CD4-positive, alpha-beta T cell treated with Interferon gamma for 1 hour (primary cell): ENCODE measurements around the gene PREB.
"Not testable (repeated sequence)": the region's sequence is repeated elsewhere in the genome, so short reads cannot be mapped to it uniquely, and the experiment has no call there.

Experiments
- DNase-seq: peaks from one replicate; pipeline ENCODE4 v3.0.0-alpha.2; 2020

The PREB gene

GRCh38 chr2:27133905-27134780, at the start of gene PREB:
TSS of gene PREB (minus strand) at chr2:27134636. CDS start at chr2:27134421, 215 bp downstream.
- DNase-seq: peak; percentile 97

GRCh38 chr2:27184115-27184514, 49.7 kb upstream of the PREB start:
- no peak for DNase-seq

GRCh38 chr2:27182346-27182745, 47.9 kb upstream of the PREB start:
- no peak for DNase-seq

- DNase-seq: no peak
Observed at GRCh38 chr2:27179344-27180000, 45.0 kb upstream of the PREB start.

- DNase-seq: no peak
Observed at GRCh38 chr2:27178469-27178868, 44.0 kb upstream of the PREB start.

- DNase-seq: no peak
Observed at GRCh38 chr2:27177441-27178351, 43.3 kb upstream of the PREB start.

GRCh38 chr2:27175781-27176180, 41.3 kb upstream of the PREB start:
- not testable (repeated sequence) for DNase-seq

- DNase-seq: no peak
Observed at GRCh38 chr2:27175330-27175729, 40.9 kb upstream of the PREB start.

- no peak for DNase-seq
Observed at GRCh38 chr2:27174638-27175037, 40.2 kb upstream of the PREB start.

GRCh38 chr2:27171351-27171848, 37.0 kb upstream of the PREB start:
- no peak for DNase-seq

GRCh38 chr2:27170581-27171337, 36.3 kb upstream of the PREB start:
- no peak for DNase-seq

GRCh38 chr2:27164960-27165763, 30.7 kb upstream of the PREB start:
- no peak for DNase-seq

GRCh38 chr2:27162151-27163121, 28.0 kb upstream of the PREB start:
- DNase-seq: no peak

- DNase-seq: no peak
Observed at GRCh38 chr2:27160191-27160590, 25.8 kb upstream of the PREB start.

GRCh38 chr2:27159271-27159670, 24.8 kb upstream of the PREB start:
- no peak for DNase-seq

GRCh38 chr2:27158468-27158867, 24.0 kb upstream of the PREB start:
- no peak for DNase-seq

GRCh38 chr2:27155069-27155520, 20.7 kb upstream of the PREB start:
- no peak for DNase-seq

- DNase-seq: no peak
Observed at GRCh38 chr2:27154488-27154887, 20.1 kb upstream of the PREB start.

GRCh38 chr2:27152796-27153464, 18.5 kb upstream of the PREB start:
- no peak for DNase-seq
